ENCODE measurements around the gene RHOV.

Gene RHOV

DNA sequence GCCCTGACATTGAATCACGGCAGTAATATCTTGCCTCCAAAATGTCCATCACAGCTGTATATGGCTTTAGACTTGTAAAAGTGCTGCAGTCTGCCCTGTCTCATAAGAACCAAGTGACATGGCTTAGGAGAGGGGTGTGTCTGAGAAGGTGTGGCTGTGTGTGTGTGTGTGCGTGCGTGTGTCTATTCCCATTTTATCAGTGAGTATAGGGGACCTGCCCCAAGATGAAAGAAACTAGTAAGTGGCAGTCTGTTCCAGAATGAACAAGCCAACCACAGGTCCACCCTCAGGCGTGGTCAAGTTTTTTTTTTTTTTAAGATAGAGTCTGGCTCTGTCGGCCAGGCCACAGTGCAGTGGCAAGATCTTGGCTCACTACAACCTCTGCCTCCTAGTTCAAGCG is 5.6 kb upstream of the RHOV start:
- H3K9me3 ChIP-seq: no peaks in the 10 kb centered on the region
- H3K4me1 ChIP-seq: no peaks in the 10 kb centered on the region
- no peak overlapping the region for H3K4me3 ChIP-seq (ENCODE audit: low read depth, low read length)
- no peaks in the 10 kb centered on the region for H3K36me3 ChIP-seq
- DNase-seq: no peak
- no peaks in the 10 kb centered on the region for H3K27me3 ChIP-seq
- TF ChIP-seq, protein P1, sequence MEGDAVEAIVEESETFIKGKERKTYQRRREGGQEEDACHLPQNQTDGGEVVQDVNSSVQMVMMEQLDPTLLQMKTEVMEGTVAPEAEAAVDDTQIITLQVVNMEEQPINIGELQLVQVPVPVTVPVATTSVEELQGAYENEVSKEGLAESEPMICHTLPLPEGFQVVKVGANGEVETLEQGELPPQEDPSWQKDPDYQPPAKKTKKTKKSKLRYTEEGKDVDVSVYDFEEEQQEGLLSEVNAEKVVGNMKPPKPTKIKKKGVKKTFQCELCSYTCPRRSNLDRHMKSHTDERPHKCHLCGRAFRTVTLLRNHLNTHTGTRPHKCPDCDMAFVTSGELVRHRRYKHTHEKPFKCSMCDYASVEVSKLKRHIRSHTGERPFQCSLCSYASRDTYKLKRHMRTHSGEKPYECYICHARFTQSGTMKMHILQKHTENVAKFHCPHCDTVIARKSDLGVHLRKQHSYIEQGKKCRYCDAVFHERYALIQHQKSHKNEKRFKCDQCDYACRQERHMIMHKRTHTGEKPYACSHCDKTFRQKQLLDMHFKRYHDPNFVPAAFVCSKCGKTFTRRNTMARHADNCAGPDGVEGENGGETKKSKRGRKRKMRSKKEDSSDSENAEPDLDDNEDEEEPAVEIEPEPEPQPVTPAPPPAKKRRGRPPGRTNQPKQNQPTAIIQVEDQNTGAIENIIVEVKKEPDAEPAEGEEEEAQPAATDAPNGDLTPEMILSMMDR (IDR thresholded peaks at IDR 0.05; ENCODE audit: low read depth, low read length): no peak

DNA sequence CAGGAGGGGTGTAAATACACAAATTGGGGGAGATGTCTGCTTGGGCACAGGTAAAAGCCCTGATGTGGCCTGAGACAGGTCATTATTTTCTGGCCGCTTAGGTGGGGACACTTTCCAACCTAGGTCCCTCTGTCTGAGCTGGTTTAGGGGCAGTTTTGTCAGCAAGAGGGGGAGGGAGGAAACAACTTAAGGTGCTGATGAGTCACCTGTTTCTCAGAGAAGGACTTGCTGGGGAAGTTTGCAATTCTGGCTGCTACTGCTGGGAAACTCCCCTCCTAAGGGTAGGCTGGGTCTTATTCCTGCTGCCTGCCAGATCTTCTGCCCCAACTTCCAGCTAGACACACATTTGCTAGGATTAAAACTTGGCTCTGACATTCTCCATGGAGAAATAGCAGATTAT is 4.8 kb upstream of the RHOV start:
- H3K4me1 ChIP-seq: no peaks in the 10 kb centered on the region
- TF ChIP-seq, protein P1 (IDR thresholded peaks at IDR 0.05; ENCODE audit: low read depth, low read length): no peak
- no peaks in the 10 kb centered on the region for H3K9me3 ChIP-seq
- H3K27me3 ChIP-seq: no peaks in the 10 kb centered on the region
- H3K36me3 ChIP-seq: no peaks in the 10 kb centered on the region
- DNase-seq: no peak
- H3K4me3 ChIP-seq (ENCODE audit: low read depth, low read length): no peak overlapping the region

DNA sequence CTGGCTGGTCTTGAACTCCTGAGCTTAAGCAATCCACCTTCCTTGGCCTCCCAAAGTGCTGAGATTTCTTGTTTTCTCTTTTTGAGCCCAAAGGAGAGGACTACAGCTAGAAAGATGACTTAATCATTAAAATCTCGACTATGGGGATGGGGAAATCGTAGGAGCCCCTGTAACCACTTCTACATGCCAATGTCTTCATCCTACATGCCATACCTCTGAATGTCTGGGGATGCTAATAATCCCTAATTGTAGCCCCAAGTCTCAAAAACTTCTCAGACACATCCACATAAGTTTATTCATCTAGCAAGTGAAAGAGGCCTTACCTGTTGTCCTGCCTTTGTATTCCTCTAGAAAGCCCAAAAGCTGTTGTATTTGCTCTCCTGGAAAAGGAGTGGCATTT is 3.7 kb upstream of the RHOV start:
- Histone ChIP-seq H3K4me3 (ENCODE audit: low read depth, low read length) (no peak overlapping the region), H3K27me3 (no peaks in the 10 kb centered on the region), H3K9me3 (no peaks in the 10 kb centered on the region), H3K36me3 (no peaks in the 10 kb centered on the region), H3K4me1 (no peaks in the 10 kb centered on the region)
- no peak for DNase-seq
- TF ChIP-seq, protein P1 (IDR thresholded peaks at IDR 0.05; ENCODE audit: low read depth, low read length): no peak

DNA sequence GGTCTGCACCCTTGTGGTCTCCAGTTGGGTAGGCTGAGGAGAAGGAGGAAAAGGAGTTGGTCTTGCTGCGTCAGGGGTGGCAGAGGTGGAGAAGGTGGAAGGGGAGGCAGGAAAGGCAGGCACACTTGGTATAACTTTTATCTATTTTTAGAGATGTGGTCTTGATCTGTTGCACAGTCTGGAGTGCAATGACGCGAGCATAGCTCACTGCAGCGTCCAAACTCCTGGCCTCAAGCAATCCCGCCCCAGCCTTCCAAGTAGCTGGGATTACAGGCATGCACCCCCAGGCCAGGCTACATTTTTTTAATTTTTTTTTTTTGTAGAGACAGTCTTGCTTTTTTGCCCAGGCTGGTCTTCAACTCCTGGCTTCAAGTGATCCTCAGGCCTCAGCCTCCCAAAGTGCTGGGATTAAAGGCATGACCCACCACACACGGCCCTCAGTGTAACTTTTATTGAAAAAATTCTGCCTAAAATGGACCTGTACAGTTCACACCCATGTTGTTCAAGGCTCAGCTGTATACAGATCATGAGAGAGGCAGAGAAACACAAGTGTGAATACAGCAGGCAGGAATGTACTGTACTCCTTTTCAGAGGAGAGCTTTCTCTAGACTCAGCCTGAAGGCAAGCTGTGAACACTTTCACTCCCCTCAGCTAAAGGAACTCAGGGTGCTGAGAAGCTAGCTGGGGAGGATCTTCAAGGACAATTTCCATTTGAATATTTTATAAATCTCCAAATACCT is 2.1 kb upstream of the RHOV start:
- Histone ChIP-seq H3K27me3 (no peaks in the 10 kb centered on the region), H3K36me3 (no peaks in the 10 kb centered on the region), H3K4me1 (no peaks in the 10 kb centered on the region), H3K4me3 (ENCODE audit: low read depth, low read length) (no peak overlapping the region), H3K9me3 (no peaks in the 10 kb centered on the region)
- DNase-seq: no peak
- TF ChIP-seq, protein P1 (IDR thresholded peaks at IDR 0.05; ENCODE audit: low read depth, low read length): no peak

DNA sequence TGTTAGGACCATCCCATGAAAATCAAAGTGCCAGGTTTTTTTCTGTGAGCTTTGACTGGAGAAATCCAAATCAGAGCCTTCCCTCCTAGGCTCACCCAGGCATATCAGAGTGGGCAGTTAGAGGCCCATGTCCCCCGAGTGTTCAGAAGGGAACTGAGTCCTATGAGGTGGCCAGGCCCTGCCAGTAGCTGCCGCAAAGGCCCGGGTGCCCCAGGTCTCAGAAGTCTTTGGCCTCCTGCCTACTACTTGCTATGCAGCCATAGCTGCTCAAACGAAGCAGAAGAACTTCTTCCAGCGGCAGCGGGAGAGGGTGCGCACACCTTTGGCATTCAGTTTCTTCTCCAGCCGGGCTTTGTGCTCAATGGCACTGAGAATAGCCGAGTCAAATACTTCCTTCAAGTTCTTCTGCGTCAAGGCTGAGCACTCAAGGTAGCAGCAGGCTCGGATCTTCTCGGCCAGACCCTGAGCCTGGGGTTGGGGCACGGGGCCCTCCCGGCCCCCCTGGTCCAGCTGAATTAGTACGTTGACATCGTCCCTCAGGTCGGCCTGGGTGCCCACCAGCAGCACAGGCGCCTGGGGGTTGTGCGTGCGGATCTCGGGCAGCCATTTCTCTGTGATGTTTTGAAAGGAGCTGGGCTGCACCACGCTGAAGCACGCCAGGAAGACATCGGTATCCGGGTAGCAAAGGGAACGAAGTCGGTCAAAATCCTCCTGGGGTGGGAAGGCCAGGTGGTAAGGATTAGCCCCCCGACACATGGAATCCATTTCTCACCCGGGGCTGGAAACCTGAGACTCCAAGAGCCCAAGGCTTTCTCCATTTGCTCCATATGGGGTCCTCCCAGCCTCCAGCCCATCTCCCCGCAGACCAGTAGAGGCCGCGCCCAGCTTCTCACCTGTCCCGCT is 992 bp downstream of the RHOV start:
- H3K4me1 ChIP-seq: no peaks in the 10 kb centered on the region
- no peaks in the 10 kb centered on the region for H3K9me3 ChIP-seq
- no peaks in the 10 kb centered on the region for H3K36me3 ChIP-seq
- no peak for DNase-seq
- H3K27me3 ChIP-seq: no peaks in the 10 kb centered on the region
- peak overlapping the region; percentile 59 for H3K4me3 ChIP-seq (ENCODE audit: low read depth, low read length)
- TF ChIP-seq, protein P1 (IDR thresholded peaks at IDR 0.05; ENCODE audit: low read depth, low read length): no peak

Data from BE2C (cell line).